HG03571 (cell line): ENCODE results near the gene ADGRL3.
"Not testable (repeated sequence)": the region's sequence is repeated elsewhere in the genome, so short reads cannot be mapped to it uniquely, and the experiment has no call there.

ENCODE experiments used
- ATAC-seq: cut with Tn5 transposase; IDR thresholded peaks from one replicate; pipeline ENCODE4 v1.9.1; 2021; ENCODE audit not compliant: unreplicated experiment

Gene ADGRL3

DNA sequence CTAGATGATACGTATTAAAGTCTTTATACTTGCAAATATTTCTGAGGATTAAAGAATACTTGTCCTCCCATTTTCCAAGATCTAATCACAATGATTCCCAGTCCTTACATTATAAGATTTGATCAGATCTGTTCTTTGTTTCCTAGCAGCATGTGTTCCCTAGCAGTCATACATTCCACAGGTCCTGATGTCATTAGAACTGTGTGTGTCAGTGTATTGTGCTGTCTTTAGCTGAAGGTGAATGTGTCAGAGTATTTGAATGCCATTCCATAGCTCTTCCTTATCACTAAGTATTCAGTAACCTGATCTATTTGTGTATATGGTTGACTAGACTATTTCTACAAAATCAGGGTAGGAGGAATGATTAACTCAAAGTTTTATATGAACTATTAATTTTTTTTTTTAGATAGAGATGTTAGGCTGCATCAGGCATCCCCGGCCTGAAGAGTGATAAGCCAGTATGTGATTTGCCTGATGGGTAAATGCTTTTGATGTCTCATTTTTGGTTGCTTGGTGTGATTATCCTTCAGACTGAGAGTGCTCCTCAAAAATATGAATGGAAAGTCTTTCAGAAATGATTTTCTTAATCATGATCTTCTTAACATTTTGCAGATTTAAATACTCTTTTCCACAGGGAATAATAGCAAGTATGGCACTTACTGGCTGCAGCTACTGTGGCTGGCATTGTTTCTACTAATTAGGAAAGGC lies 4.4 kb downstream of the ADGRL3 start:
- no peak for ATAC-seq

DNA sequence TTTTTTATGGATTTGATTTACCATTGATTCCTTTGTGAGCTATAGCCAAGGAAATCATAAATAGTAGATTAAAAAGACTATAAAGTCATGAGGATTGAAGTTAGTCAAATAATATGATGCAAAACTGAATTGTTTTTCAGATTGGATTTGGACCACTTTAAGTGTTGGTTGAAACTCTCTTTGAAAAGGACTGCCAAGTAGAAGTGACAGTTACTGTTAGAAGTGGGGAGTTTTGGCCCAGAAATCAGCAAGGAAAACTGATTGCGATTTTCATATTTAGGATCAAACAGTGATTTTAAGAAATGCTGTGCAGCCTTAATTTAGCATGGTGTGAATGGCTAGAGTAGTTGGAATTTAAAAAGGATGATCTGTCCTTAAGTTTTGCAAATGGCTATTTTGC lies 4.9 kb downstream of the ADGRL3 start:
- no peak for ATAC-seq

DNA sequence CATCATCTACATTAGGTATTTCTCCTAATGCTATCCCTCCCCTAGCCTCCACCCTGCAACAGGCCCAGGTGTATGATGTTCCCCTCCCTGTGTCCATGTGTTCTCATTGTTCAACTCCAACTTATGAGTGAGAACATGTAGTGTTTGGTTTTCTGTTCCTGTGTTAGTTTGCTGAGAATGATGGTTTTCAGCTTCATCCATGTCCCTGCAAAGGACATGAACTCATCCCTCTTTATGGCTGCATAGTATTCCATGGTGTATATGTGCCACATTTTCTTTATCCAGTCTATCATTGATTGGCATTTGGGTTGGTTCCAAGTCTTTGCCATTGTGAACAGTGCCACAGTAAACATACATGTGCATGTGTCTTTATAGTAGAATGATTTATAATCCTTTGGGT lies 7.0 kb downstream of the ADGRL3 start:
- not testable (repeated sequence) for ATAC-seq

DNA sequence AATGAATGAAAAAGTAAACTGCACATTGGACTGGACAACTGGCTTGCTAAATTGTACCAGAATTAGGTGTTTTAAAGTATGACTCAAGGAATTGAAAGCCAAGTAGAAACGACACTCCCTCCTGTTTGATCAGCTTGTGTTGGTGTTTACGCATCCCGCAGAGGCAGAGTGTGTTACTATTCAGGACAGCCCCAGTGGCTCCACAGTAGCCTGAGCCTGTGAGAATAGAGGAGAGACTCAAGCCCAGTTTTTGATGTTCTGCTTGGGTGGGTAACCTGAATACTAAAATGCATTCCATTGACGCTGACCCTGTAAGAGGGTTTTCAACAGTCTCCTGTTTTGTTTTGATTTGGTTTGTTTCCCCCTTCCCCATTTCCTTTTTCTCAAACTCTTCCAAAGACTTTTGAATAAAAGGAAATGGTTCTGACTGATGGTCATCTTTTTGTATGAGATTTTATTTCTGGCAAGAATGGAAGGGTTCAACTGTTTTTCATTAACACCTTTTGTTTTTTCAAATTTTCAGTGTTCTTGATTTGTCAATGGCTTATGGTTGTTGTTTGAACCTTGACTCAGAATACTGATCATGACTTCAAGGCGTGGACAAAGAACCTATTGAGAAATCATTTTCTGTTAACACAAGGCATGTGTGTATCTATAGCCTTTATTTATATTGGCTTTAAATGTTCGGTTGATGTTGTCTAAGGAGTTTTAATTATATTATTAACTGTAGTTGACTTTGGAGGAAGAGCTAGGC lies 10.2 kb downstream of the ADGRL3 start:
- ATAC-seq, result no peak

DNA sequence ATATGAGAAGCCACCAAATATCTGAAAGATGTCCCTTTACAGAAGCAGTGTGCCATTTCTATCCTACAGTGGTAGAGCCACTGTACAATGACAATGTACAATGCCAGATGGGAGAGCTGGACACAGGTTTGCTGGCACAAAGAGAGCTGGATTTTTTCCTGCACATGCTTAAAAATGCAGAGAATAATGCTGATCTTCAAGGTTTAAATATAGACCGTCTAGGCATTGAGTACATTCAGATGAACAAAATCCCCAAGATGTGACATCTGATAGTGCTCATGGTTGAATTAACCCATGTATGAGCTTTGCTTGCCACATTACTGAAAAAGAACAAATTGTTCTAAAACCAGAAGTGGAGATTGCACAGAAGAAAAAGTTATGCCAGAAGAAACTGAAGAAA lies 11.7 kb downstream of the ADGRL3 start:
- no peak for ATAC-seq

DNA sequence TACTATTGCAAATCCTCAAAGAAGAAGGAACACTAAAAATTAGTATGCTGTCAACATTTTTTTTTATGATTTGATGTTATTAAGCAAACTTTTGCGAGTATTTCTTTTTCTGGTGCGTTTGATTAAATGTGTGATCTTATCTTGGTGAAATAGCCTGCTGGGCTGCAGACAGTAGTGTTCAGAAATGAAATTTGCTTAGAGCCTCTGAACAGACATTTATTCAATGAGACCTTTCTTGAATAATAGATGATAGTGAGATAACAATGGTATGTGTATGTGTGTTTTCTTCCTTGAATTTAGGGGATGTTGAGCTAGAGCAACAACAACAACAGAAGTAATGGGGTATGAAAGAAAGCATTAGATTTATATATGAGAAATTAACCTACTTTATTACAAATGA lies 12.7 kb downstream of the ADGRL3 start:
- no peak for ATAC-seq

DNA sequence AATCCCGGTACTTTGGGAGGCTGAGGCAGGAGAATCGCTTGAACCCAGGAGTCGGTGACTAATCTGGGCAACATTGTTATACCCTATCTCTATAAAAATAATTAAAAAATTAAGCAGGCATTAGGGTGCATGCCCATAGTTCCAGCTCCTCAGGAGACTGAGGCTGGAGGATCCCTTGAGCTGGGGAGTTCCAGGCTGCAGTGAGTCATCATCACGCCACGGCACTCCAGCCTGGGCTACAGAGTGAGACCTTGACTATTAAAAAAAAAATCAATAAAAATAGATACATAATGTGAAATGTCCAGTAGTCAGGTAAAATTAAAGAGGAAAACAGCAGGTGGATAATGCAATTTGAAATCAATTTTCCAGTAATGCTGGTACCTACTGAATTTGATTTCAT lies 14.6 kb downstream of the ADGRL3 start:
- ATAC-seq, result no peak

DNA sequence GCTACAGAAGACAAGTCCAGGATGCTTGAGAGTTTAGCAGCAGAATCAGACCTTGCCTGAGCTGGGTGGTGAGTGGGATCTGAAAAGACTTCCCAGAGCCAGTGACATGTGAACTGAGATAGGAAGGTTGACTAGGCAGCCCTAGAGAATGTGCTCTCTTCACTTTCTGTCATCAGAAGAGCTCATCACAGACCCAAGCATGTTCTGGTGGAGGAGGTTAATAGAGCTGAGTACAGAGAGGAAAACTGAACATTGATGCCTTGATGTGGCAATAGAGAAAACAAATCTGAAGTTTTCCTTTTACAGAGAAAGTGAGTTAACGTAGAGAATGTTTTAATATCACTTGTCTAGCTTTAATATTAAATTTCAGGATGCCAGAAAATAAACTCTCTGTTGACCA lies 17.1 kb downstream of the ADGRL3 start:
- ATAC-seq, result no peak

DNA sequence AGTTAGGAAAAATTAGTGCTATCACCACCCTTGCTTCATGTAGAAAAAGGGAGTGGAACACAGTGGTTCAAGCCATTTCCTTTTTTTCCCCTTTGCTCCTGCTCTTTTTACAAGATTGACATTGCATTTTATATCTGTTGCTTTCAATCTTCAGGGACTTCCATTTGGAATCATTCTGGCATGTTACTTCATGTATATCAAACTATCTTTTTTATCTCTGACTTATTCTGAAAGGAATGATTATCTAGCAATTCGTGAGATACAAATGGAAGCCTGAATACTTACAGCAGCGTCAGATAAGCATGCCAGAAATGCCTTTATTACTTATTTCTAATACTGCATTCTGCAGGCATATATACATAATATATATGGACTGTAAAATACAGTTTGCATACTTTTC lies 20.4 kb downstream of the ADGRL3 start:
- no peak for ATAC-seq

DNA sequence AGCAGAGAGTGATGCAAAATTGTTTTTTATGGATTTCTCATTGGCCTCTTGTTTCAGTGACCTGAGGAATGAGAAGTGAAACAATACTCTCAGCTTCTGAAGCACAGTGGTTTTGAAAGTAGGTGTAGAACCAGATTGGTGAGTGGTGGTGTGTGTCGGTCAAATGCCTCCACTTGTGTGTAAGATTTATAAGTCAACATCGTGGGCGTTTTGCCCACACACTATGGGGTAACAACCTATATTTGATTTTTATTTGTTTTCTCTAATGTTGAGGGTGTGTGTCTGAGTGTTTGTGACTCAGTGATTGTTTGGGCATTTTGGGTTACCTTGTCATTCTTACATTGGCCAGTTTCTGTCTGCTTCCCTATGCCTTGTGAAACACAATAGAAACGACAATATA lies 23.3 kb downstream of the ADGRL3 start:
- ATAC-seq, result no peak

DNA sequence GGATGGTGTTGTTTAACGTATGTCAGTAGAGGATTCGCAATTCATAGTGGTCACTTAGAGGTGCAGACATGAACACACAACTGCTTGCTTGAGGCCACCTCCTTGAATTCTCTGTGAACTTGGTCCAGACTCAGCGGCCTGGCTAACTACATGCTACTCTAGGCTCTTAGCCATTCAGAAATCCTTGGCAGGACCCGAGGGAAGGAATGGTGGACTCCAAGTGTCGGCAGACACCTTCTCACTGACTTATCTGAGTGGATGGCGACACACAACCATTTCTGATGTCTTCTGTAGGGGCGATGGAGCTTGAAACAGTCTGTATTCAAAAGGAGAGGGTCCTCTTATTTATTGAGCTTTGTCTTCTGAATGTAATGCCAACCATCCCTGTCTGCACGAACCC lies 24.4 kb downstream of the ADGRL3 start:
- no peak for ATAC-seq

DNA sequence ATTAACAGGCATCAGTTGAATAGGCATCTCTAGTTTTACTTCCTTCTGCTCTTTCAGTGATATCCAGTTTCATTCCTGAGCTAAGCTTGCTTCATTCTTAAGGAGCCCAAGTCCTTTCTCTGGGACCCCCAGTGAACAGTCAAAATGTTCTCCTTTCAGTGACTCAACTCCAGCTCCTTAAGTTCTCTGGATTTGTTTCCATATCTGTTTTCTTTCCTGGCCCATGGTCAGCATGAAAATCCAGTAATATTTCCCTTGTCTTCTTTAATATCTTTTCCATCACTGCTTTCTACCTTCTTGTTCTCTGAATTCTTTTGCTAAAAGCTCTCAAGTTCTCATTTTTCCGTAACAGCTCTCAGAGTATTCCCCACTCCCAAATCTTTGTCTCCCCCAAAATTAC lies 25.5 kb downstream of the ADGRL3 start:
- no peak for ATAC-seq

DNA sequence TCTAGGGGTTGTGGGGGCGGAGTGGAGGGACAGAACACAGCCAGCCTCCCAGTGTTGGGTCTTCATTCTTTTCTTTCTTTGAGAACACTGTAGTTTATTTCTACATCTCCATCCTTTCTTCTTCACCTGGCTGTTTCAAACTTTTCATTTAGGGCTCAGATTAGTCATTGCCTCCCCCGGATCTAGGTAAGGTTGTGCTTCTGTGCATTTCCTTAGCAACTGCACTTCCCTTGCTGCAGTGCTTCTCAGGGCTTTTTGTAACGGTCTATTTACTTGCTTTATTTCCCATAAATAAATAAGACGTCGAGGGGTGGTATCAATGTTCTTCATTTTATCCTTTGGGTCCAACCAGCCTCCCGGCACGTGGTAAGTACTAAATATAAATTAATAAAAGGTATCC lies 31.3 kb downstream of the ADGRL3 start:
- ATAC-seq, result no peak

DNA sequence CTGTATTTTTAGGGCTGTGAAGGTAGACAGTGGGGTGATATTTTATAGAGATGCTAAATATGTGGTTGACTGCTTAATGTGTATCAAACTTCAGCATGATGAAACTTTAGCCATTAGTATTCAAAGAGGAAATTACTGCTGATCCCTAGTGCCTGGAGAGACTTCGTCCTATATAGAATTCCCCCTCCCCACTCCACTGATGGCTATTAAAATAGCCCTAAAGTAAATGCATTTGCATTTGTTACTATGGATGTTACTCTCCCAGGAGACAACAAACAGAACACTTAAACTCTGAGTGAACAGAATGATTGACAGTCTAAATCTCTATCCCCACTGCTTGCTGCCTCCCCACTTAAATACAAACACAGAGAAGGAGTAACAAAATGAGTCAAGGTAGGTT lies 39.1 kb downstream of the ADGRL3 start:
- ATAC-seq, result no peak

DNA sequence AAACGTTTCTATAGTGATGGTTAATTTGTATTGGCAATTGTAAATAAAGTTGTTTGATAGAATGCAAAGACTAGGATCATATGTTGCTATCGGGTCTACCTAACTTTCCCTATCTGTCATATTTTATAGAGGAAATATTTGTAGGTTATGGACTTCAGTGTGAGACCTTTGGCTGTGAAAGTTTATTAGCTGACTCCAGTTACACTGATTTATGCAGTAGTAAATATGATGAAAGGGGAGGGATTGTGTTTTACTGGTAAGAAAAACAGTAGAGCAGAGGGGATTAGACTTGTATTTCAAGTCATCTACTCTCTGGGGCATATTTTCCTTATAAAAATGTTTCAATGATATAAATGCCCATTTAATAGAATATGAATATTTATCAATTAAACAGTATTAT lies 43.8 kb downstream of the ADGRL3 start:
- ATAC-seq, result no peak

DNA sequence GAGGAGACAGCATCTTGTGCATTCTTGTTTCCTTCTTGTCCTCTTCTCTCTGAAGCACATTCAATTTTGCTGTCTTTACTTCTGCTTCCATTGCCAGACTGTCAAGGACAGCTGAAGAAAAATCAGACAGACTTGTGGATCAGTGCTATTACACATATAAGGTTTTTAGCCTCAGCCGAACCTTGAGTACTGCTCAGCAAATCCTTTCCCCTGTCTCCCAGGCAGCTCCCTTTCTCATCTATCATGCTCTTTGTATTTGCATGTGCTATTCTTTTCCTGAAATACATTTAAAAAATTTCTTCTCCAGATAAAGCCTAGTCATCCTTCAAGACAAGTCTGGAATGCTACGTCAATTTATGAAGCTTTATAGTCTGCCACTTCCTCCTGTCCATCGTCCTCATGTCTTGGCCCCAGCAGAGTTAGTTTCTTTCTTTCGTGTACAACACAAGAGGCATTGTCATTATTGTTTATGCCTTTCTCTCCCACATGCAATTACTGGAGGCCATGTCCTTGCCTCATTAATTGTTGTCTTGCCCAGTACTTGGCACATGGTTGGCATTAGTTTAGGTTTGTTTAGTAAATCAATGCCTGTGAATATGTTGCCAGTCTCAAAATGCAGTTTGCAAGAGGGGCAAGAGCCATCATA lies 45.1 kb downstream of the ADGRL3 start:
- no peak for ATAC-seq

DNA sequence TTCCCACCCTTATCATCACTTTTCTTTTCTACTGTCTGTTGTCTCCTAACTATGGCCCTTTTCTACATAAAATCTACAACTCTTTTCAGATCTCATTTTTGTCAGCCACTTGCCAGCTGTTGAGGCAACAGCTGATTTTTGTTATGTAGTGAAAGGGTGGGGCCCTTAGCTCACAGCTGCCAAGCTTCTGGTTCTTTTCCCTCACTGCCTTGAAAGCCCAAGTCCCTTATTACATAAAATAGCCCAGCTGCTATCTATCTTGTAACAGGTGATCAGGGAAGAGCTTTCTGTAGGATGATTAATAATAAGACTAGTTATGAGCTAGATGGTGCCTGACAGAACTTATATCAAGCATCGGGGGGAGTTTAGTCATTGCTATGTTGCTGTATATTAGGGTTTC lies 45.9 kb downstream of the ADGRL3 start:
- ATAC-seq, result no peak

DNA sequence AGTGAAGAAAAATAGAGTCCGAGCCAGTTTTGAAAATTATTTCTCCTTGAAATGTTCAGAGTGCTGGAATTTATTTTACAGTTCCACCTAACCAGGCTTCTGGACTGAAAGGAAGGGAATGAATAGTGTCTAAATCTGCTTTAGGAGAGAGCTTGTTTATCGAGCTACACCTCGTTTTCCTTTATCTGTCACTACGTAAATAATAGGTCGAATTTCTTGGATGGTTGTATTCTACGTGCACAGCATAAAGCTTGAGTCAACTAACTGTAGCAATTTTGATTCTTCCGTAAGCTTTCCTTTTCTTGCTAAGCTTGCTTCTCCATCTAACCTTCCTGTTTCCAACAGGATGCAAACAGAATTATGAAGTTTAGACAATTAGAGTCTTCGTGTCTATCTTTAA lies 48.6 kb downstream of the ADGRL3 start:
- no peak for ATAC-seq

DNA sequence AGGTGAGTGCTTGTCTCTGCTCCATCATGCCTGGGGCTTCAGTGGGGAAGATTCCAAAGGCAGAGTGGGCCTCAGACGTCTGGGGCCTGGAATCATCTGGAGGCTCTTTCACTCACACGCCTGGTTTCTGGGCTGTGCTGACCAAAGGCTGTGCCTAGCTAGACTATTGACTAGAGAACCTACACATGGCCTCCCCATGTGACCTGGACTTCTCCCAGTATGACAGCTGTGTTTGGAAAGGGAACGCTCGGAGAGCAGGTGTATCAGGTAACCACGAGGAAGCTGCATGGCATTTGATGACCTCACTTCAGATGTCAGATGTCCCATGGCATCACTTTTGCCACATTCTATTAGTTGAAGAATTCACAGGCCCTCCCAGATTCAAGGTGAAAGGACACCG lies 51.0 kb downstream of the ADGRL3 start:
- no peak for ATAC-seq

DNA sequence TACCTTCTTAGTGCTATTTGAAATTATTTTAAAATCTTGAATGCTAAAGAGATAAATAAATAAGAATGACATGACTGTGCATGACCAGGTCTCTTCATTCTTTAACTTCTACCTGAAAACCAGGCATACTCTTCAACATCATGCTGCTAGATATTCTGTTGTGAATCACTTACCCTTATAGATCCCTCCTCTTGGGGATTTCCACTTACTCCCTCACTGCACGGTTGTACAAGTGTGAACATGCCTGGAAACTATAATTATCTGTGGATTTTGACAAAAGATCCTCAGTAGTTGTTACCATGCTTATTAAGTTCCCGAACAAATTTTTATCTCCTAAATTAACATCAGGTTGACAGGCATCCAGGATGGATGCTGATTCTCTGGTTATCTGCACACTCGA lies 54.3 kb downstream of the ADGRL3 start:
- no peak for ATAC-seq

DNA sequence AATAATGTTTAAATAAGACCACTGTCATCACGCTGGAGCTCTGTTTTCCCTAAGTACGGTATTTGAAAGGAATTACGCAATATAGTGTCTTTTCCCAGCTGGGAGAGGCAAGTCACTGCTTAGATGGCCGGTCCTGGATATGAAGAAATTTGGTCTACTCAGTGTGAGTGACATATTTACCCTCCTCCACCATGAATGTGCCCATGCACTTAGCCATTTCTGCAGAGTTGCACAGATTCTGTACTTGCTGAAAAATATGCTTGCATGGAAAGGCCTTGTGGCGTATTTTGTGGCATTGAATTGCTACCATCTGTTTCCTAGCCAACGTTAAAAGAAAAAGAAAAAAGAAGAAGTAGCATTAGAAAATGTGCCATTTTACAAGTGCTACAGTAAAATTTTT lies 73.1 kb downstream of the ADGRL3 start:
- no peak for ATAC-seq

DNA sequence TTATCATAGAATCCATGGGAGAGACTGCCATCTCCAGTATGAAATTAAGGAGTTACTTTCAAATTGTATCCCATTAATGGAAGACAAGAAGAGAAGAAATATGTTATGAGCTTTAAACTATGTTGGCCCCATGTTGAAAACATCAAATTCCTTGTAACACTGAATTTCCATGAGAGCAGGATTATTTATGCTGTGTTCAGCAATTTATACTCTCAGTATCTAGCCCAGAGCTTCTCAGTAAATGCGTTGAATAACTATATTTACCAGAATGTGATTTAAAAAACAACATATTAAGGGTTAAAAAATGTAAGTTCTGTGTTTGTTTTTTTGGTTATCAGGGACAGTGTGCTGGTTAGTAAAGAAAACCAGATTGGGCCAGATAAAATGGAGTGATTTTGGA lies 74.2 kb downstream of the ADGRL3 start:
- no peak for ATAC-seq
